T-helper 1 cell (primary cell): ENCODE results near the gene SPINK8.
"Not testable (repeated sequence)": the region's sequence is repeated elsewhere in the genome, so short reads cannot be mapped to it uniquely, and the experiment has no call there.

Source experiments
- DNase-seq, 5 donors: peaks; one replicate each; pipeline ENCODE4 v3.0.0-alpha.2; 2012 to 2020

The SPINK8 gene

GRCh38 chr3:48276911-48277641 lies 56.4 kb downstream of the SPINK8 start:
- no peak for DNase-seq

- no peak for DNase-seq
Observed at GRCh38 chr3:48275287-48276027, 58.0 kb downstream of the SPINK8 start.

- DNase-seq, result no peak
Observed at GRCh38 chr3:48274452-48274851, 59.0 kb downstream of the SPINK8 start.

GRCh38 chr3:48273594-48274211 lies 59.8 kb downstream of the SPINK8 start:
- peak in 4 of 5 donors; percentile 20 to 55 (median 41) for DNase-seq

GRCh38 chr3:48271763-48272498 lies 61.5 kb downstream of the SPINK8 start:
- no peak for DNase-seq

- not testable (repeated sequence) for DNase-seq
Observed at GRCh38 chr3:48271223-48271622, 62.2 kb downstream of the SPINK8 start.

- DNase-seq, result no peak
Observed at GRCh38 chr3:48270306-48270705, 63.2 kb downstream of the SPINK8 start.

GRCh38 chr3:48269592-48269991 lies 63.9 kb downstream of the SPINK8 start:
- no peak for DNase-seq

GRCh38 chr3:48268936-48269561 lies 64.4 kb downstream of the SPINK8 start:
- DNase-seq, result peak in 2 of 5 donors; percentile 17 to 30

- peak; percentile 46 to 83 (median 68) for DNase-seq
Observed at GRCh38 chr3:48268381-48268935, 65.0 kb downstream of the SPINK8 start.

- no peak for DNase-seq
Observed at GRCh38 chr3:48267782-48268181, 65.7 kb downstream of the SPINK8 start.

GRCh38 chr3:48258530-48258929 lies 74.9 kb downstream of the SPINK8 start:
- no peak for DNase-seq
